GM19397 (cell line): ENCODE results near the gene IQSEC1.

Source experiments
- ATAC-seq: cut with Tn5 transposase; IDR thresholded peaks from one replicate; pipeline ENCODE4 v1.9.1; 2021; ENCODE audit warnings: mild to moderate bottlenecking, moderate library complexity; ENCODE audit not compliant: unreplicated experiment

IQSEC1 gene

DNA sequence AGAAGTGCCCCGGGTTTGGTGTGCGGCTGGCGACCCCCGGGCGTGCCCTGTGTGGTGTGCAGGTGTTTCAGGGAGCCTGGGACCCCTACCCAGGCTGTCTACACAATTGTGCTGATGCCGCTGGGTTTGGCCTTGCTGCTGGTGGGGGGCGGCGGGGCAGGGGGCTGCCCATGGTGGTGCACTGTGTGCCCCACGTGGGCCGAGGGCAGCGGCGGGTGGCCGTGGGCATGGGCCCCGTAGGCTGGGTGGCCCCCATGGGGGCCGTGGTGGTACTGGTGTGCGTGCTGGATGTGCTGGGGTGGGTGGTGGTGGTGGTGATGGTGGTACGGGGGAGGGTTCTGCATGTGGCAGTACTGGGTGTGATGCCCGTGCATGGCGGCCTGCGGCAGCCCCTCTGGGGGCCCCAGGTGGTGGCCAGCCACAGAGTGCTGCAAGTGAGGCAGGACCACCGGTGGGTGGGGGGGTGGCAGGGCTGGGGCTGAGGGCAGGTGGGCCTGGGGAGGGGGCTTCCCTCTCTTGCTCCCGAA is 172.3 kb downstream of the IQSEC1 start:
- ATAC-seq = no peak

DNA sequence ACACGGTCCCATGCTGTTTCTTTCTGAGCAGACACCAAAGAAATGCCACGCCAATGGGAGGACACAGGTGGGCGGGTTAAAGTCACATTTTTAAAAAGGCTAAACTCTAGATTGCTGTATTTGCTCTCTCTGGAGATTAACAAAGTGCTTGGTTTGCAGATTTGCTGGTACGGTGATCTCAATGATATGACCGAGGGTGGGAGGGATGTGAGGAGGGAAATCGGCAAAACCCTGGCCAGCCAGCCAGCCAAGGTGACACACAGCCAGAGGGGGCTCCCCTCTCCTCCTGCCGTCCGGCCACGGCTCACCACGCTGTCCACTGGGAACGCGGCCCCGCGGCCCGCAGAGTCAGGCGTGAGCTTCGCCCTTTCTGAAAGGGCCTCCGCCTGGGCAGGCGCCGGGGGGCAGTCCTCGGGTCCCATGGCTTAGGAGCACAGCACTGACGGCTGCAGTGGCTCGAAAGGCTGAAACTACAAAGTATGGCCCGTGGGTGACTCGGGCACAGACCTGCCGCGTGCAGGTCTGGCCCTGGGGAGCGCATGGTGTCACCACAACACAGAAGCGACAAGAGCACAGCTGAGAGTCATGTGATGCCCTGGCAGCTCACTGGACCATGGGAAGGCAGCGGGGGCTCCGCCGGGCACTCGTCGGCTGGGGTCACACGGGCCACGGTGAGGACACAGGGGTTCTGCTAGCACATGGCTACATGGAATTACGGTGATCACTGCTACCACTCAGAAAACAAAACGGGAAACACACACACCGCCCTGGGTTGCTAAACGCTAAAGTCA is 174.1 kb downstream of the IQSEC1 start:
- ATAC-seq = no peak

DNA sequence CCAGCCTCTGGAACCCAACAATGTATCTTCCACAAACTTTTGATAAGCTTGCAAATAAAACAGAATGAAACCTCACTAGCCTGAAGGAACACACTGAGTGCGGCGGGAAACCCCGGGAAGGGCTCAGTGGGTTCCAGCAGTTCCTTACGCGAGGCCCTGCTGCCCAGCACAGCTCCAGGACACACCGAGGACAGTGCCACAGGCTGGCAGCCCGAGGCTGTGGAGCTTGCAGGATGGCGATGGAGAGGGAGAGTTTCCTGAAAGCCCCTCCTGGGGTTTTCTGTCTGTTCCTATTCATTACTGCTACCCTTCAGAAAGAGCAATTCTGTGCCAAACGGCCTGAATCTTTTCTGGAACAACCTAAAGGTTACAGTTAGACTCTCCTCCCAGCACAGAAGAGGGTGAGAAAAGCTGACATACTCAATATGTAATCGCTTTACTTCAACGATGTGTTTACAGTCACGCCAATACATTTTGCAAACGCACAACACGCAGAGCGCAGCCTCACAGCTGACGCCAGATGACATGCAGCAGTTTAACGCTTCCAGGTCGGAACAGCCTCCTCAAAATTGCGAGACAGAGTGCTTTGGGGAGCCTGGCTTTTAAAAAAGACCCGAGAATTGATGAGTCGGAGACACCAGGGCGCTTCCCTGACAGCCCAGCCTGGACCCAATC is 174.8 kb downstream of the IQSEC1 start:
- ATAC-seq = no peak

DNA sequence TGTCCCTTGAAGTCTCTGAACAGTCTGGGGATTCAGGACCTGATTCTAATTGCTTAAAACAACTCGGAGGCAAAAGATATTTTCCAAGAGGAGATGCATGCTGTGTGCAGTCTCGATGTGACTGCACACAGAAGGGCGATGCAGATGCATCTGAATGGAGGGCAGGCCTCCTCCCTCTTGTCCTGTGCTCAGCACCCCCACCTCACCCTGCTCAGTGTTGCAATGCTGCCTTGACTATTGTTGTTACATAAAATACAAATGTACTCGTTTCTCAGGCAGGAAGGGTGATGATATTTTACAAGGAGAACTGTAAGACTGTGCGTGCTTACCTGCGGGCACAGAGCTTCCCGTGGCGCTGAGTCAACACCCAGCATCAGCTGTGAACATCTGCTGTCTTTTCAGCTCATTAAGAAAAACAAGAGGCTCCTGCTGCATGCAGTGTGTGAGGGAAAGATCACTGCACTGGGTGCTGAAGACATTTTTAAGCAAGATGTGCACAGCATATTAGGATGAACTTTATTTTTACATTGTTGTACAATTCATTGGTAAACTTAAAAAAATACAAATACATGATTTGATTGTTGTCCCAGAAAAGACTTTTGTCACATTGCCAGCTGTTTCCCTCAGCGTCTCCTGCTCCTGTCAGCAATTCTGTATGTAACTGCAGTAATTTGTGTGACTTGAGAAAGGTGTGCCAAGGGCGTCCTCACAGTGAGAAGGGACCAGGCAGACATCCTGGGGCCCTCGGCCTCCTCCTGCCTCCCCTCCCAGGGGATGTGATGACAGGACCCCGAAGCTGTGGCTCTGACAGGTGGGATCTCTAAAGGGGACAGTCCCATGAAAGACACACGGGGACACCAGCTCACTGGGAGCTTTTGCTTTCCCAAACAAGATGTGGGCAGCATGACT is 175.6 kb downstream of the IQSEC1 start:
- no peak for ATAC-seq

DNA sequence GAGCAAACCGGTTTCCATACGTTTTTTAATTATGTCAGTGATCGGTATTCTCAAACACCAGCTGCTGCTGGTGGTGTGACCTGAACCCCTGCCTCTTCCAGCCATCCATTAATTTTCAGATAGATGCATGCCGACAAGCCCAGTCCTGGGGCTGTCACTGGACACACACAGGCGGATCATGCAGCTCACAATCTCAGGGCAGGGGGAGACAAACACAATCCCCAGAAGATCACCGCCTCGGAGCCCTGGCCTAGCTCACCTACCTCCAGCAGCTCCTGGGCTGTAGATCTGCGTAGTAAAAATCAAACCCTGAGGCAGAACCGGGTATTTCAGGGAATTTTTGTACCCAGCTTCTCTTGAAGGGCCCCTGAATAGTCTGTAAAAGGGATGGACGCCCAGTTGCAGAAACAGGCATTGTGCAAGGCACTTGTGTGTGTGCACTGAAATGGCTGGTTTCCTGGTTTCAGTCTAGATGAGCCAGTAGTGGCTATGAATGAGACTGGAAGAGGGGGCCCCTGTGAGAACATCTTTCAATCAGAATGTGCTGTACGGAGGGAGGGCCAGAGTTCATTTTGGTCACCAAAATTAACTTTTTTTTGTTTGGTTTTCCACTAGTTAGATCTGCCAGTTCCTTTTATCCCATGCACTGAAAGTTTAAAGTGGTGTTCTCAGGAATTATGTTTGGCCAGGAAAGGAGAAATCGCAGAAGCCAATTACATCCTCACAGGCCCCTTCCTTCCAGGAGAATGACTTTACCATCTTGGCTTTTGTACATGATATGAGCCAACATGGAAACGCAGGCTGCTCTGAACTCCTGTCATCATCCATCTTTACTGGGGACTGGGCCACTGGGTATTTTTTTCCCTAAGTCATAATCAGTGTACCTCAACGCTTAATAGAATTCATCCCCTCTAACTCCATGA is 176.9 kb downstream of the IQSEC1 start:
- no peak for ATAC-seq

DNA sequence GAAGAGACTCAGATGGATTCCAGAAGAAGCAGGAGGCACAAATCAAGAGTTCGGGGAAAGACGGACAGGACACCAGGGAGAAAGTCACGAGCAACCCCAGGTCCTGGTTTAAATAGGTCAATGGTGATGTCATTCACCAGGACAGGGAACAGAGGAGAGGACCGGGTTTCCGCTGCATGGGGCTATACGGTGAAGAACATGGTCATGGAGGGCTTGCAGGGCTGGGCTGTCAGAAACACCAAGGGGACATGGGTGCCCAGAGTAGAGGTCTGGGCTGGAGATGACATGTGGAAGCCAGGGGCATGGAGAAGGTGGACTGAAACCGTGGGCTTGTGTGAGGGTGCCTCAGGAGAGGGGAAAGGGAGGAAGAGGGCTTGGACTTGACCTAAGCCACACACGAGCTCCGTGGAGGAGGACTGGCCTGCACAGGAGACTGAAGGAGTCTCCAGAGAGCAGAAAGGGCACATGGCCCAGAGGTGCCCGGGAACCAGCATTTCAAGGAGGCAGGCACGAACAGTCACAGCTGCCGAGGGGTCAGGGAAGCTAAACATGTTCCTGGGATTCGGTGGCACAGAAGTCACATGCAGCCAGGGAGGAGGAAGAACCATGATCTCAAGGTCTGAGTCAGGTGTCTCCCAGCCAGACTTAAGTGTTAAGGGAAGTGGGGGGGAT is 177.7 kb downstream of the IQSEC1 start:
- ATAC-seq = no peak

DNA sequence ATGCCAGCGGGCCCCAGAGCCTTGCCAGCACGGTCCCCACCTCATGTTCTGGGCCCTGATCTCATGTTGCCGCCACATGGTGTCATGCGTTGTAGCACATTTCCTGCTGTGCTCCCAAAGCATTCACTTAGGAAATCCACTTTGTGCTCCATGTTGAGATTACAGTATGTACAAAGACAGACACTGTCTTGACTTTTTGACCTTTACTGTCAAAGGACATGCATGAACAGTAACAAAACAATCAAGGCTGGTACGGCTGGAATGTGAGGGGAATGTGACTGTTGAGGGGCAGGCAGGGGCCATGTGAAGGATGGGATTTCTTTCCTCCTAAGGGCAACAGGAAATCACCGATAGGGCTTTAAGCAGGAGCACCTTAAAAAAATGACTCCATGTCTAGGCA is 178.6 kb downstream of the IQSEC1 start:
- ATAC-seq = no peak

DNA sequence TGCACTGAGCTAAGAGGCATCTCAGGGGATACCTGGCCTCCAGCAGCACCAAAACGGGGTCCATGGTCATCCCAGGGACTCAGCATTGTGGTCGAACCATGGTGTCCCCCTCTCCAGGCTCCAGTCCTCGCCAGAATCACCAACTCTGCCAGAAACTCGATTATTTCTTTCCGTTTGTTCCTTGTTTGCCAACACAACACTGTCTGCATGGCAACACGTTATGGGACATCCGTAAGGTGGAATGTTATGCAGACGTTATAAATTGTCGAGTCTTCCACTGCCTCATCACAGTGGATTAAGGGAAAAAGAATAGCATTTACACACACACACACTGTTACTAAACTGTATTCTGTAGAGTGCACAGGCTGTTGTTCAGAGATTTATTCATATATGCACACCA is 179.4 kb downstream of the IQSEC1 start:
- ATAC-seq = no peak

DNA sequence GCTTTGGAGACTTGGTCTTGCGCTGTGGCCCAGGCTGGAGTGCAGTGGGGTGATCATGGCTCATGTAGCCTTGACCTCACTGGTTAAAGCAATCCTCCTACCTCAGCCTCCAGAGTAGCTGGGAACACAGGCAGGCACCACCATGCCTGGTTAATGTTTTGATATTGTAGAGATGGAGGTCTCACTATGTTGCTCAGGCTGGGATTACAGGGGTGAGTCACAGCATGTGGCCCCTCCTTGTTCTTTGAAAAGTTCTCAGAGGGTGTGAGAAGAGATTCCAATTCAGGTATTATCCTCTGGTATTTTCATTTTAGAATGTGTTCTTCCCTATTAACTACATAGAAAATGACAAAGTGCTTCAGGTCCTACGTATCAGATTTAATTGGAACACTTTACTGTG is 180.0 kb downstream of the IQSEC1 start:
- ATAC-seq = no peak

DNA sequence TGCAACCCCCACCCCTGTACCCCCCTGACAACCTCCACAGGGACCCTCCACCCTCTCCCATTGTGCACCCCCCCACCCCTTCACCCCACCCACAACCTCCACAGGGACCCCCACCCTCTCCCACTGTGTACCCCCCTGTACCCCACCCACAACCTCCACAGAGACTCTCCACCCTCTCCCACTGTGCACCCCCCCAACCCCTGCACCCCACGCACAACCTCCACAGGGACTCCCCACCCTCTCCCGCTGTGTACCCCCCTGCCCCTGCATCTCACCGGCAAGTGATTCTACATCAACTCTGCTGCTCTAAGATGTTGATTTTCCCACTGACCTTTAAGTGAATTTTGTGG is 180.4 kb downstream of the IQSEC1 start:
- ATAC-seq = no peak

DNA sequence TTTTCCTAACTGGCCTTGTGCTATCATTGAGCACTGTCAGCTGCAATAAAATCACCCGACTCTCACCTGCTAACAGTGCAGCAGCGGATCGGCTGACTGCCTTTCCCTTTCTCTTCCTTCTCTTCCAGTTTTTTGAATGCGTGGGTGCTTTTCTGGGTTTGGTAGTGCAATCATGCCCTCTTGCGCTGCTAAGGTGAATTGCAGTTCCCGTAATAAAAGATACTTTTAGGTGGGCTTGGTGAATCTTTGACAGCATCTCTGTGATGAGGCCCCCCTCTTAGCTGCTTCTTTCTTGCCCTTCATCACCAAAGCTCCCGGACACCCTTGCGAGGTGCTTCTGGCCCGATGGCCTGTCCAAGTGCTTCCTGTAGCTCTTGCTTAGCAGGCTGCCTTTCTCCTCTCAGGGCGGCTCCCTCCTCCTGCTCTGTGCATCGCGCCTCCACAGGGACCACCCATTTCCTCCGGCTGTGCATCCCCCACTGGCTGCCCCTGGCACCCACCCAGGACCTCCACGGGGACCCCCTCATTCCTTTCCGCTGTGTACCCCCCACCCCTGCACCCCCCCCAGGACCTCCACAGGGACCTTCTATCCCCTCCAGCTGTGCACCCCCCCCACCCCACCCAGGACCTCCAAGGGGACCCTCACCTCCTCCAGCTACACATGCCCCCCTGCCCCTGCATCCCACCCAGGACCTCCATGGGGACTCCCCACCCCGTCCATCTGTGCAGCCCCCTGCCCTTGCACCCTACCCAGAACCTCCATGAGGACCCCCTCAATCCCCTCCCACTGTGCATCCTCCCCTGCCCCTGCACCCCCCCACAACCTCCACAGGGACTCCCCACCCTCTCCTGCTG is 181.0 kb downstream of the IQSEC1 start:
- no peak for ATAC-seq

DNA sequence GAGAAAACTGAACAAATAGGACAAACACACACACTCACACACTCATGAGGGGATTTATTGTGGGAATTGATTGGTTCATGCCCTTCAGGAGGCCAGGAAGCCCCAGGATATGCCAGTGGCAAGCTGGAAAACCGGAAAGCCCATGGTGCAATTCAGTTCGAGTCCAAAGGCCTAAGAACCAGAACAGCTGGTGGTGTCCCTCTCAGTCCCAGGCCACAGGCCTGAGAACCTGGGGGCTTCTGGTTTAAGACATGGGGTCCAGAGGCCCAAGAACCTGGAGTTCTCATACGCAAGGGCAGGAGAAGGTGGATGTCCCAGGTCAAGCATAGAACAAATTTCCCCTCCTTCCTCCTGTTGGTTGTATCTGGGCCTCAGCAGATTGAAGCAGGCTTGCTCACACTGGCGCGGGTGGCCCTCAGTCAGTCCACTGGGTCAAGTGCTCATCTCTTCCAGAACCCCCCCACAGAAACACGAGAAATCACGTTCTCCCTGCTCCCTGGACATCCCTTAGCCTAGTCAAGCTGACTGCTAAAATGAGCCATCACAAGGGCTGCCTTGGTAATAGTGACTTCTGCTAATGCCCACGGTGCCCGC is 181.7 kb downstream of the IQSEC1 start:
- no peak for ATAC-seq

DNA sequence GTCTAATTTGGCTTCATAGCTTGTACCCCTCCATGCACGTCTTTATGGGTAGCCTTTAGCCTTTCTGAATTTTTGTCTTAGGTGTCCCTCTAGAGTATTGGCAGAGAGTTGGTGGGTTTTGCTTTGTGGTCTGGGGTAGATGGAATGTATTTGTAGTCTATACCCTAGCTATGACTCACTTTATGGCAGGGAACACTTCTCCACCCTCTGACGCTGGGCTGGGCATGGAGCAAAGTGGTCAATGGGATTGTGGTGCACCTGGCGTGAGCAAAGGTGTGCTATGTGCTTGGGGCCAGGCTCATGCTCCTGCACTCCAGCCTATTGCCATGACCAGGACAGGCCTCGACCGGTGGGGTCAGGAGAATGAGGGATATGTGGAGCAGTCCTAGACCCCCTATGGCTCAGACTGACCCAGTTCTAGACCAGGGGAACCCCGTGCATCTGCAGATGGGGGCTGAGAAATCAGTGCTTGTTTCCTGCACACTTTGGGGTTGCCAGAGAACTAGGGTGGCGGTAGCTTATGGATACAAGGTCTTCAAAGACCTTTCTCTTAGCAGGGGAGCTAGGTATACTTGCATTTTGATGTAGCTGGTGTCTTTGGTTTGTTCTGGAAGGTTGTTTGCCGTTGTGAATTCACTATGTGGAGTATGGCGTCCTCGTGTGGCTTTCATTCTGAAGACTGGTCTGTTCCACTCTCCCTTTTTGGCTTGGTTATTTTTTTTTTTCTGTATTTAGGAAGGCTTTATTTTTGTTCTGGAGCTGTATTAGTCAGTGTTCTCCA is 182.4 kb downstream of the IQSEC1 start:
- ATAC-seq = no peak

DNA sequence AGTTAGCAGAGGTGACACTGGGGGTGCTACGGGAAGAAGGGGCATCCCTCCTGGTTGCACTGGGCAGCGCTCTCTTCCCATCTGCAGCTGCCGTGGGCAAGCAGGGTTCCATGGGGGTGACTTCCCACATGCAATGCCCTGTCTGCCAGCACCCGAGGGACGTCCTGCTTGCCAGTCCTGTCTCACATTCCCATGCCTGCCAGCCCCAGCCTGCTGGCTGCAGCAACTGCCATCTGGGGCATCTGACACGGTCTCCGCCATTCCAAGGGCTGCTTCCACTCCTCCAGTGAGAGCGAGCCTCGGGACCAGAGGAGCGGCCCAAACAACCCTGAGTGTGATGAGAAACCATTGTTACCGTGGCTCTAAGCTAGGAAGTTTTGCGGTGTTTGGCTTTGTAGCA is 186.5 kb downstream of the IQSEC1 start:
- ATAC-seq = no peak

DNA sequence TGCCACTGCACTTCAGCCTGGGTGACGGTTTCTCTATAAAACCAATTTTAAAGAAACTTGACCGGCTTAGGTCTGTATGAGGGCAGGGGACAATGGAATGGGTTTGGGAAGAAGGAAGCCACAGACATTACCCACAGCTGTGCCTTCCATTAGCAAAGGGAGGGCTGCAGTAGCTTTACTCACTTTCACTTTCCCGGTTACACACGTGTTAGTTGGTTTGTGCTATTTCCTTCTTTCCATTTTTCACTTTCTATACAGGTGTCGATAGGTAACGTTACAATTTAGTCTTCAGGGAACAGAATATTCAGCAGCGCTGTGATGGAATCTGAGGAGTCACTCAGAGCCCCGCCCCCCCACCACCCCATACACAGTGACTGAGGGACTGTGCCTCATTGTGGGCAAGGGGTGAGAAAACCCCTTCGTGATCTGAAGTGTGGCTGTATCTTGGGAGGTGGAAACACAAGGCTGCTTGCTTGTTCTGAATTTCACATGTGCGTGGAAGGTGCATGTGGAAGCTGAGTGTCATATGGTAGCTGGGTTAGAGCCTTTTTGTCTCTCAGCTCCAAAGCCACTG is 187.0 kb downstream of the IQSEC1 start:
- ATAC-seq = no peak

DNA sequence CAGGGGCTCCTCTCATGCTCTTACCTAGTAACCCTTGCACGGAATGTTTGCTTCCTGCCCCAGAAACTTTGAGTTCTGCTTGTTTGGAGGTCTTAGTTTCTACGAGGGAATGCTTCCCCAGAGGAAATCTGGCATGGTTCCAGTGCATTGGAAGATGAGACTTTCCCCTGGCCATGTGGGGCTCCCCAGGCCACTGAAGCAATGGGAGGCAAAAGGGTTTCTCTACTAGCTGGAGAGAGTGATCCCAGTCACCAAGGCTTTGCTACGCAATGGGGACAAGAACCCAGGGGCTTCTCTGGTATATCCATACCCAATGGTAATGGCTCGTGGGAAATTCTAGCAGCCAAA is 187.7 kb downstream of the IQSEC1 start:
- ATAC-seq = no peak

DNA sequence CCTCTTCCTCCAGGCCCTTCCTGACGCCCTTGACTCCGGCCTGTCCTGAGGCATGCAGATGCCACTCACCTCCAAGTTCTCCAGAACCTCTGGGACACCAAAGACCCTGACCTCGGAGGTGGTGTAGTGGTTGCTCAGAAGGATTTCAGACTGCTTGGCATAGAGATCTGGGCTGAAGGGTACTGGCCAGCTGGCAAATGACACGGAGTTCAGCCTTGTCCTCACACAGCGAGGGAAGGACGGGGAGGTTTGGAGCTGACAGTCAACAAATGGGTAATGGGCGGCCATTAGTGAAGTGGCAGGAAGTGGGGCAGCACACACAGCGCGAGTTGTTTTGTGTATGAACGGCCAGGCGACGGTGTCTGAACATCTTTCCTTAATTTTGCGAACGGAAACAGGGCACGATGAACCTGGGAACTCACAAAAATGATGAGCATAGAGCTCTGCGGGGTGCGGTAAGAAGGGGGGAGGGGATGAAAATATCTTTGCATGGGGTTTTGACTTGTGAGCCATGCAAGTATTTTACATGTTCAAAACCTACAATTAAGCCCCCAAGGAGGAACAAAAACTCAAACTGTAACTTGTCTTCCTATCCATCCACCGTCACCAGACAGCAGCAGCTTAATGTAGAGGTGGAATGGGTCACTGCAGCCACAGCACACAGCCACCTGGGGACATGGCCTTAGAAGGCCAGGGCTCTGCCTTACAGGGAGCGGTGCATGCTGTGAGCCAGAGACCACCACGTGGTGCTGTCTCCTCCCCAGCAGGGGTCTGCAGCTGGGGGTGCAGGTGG is 188.2 kb downstream of the IQSEC1 start:
- ATAC-seq = no peak
